Right atrium auricular region (tissue), 2 donors: Measurements from ENCODE around the gene MALRD1. TPM values are rescaled to one million over a fixed set of nuclear protein-coding genes. Genes with fewer than 3 reads are reported as not detected.
"Not testable (repeated sequence)": the region's sequence is repeated elsewhere in the genome, so short reads cannot be mapped to it uniquely, and the experiment has no call there.

Source experiments
- DNase-seq: peaks from one replicate; pipeline ENCODE4 v3.0.0-alpha.2; 2019; ENCODE audit warnings: low spot score
- H3K27ac ChIP-seq, 2 donors: fragments of 200-600 bp; sonication (generic); 1 replicate in 1 of 2; 2 replicates in 1 of 2; pipeline ENCODE4 v1.5.1; 2016 to 2019
- H3K27me3 ChIP-seq, 2 donors: fragments of 200-600 bp; sonication (generic); one replicate each; pipeline versions ENCODE4 v1.5.1 to v1.6.0; 2017 to 2019
- H3K36me3 ChIP-seq: fragments of 200-600 bp; sonication (generic); one replicate; pipeline ENCODE4 v1.5.1; 2016
- H3K4me1 ChIP-seq, 2 donors: fragments of 200-600 bp; sonication (generic); one replicate each; pipeline versions ENCODE4 v1.5.1 to v1.6.0; 2017 to 2019
- H3K4me3 ChIP-seq, 2 donors: fragments of 200-600 bp; sonication (generic); 1 replicate in 1 of 2; 2 replicates in 1 of 2; pipeline ENCODE4 v1.5.1; 2017 to 2019; ENCODE audit warnings: mild to moderate bottlenecking in 1 of 2, moderate library complexity in 1 of 2
- H3K9me3 ChIP-seq, 2 donors: fragments of 200-600 bp; sonication (generic); one replicate each; pipeline ENCODE4 v1.5.1; 2019
- CTCF ChIP-seq, 2 donors: fragments of 200-600 bp; sonication (generic); IDR thresholded peaks; one replicate each; pipeline ENCODE4 v1.5.1; 2019; ENCODE audit warnings: antibody characterized with exemption in 2 of 2
- total RNA-seq, 2 donors: library from RNA; depleted of rRNA; stranded (reverse); fragments of >200 nt; gene quantifications; one replicate each; pipeline ENCODE4 v1.1.0, GENCODE V29; 2016

Gene MALRD1
- total RNA-seq, 2 donors from 2014 or later, result 0.71 to 1.3 TPM

- Histone ChIP-seq H3K27me3 (no peaks in the 10 kb centered on the region), H3K27ac (no peak overlapping the region), H3K9me3 (no peaks in the 10 kb centered on the region), H3K4me1 (no peaks in the 10 kb centered on the region), H3K36me3 (no peaks in the 10 kb centered on the region), H3K4me3 (no peak overlapping the region)
- no peak for TF ChIP-seq CTCF (IDR thresholded peaks at IDR 0.05)
- DNase-seq, result no peak
Observed at GRCh38 chr10:19767876-19768275, 719.3 kb downstream of the MALRD1 start.

GRCh38 chr10:19769826-19770225 lies 721.2 kb downstream of the MALRD1 start:
- DNase-seq, H3K27ac ChIP-seq, H3K9me3 ChIP-seq, H3K27me3 ChIP-seq, H3K36me3 ChIP-seq, H3K4me3 ChIP-seq, H3K4me1 ChIP-seq: not testable (repeated sequence)

GRCh38 chr10:19772972-19773371 lies 724.4 kb downstream of the MALRD1 start:
- Histone ChIP-seq H3K4me1 (no peaks in the 10 kb centered on the region), H3K4me3 (no peak overlapping the region), H3K27me3 (no peaks in the 10 kb centered on the region), H3K9me3 (peaks cover 0 to 3% of the 10 kb centered on the region in 2 donors), H3K36me3 (no peaks in the 10 kb centered on the region), H3K27ac (no peak overlapping the region)
- DNase-seq, result no peak
- no peak for TF ChIP-seq CTCF (IDR thresholded peaks at IDR 0.05)

GRCh38 chr10:19775296-19775695 lies 726.7 kb downstream of the MALRD1 start:
- Histone ChIP-seq H3K27me3 (no peaks in the 10 kb centered on the region), H3K36me3 (no peaks in the 10 kb centered on the region), H3K27ac (no peak overlapping the region), H3K4me1 (no peaks in the 10 kb centered on the region), H3K4me3 (no peak overlapping the region), H3K9me3 (peaks cover 0 to 3% of the 10 kb centered on the region in 2 donors)
- no peak for TF ChIP-seq CTCF (IDR thresholded peaks at IDR 0.05)
- DNase-seq, result no peak

- H3K36me3 ChIP-seq, result no peaks in the 10 kb centered on the region
- H3K4me1 ChIP-seq, result no peaks in the 10 kb centered on the region
- TF ChIP-seq CTCF (IDR thresholded peaks at IDR 0.05), result no peak
- no peaks in the 10 kb centered on the region for H3K27me3 ChIP-seq
- peaks cover 0 to 3% of the 10 kb centered on the region in 2 donors for H3K9me3 ChIP-seq
- DNase-seq, result no peak
- no peak overlapping the region for H3K4me3 ChIP-seq
- H3K27ac ChIP-seq, result no peak overlapping the region
Observed at GRCh38 chr10:19777806-19778205, 729.2 kb downstream of the MALRD1 start.

GRCh38 chr10:19778996-19779395 lies 730.4 kb downstream of the MALRD1 start:
- Histone ChIP-seq H3K4me3 (no peak overlapping the region), H3K27ac (no peak overlapping the region), H3K36me3 (no peaks in the 10 kb centered on the region), H3K9me3 (no peaks in the 10 kb centered on the region), H3K27me3 (no peaks in the 10 kb centered on the region), H3K4me1 (no peaks in the 10 kb centered on the region)
- TF ChIP-seq CTCF (IDR thresholded peaks at IDR 0.05), result no peak
- no peak for DNase-seq
